ENCODE measurements around the gene TMEM135. TPM values are rescaled to one million over a fixed set of nuclear protein-coding genes. Genes with fewer than 3 reads are reported as not detected.

Gene TMEM135
- total RNA-seq, 2 experiments from 2014 or later: 24.7 to 30.0 TPM

DNA sequence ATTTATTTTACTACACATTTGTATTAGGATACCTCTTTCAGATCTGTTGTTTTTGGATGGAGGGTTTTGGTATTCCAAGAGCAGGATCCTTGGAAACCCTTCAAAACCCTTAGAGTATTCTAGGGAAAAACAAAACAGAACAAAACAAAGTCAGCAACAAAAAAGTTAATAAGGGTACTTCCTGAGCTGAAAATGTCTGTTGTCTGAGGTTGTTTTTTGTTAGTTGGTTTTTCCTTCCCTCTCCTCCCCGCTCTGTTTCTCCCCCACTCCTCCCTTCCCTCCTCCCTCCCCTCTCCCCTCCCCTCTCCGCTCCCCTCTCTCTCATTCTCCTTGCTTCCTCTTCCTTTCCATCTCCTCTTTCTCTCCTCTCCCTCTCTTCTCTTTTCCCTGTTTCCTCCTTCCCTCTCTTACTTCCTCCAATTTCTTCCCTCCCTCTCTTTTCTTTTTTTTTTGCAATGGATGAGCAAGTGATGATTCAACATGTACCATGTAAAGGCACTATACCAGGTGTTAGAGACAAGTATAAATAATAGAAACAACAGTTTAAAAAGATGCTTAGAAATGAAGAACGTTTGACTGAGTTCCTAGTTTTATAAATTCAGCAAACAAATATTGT lies 160.6 kb downstream of the TMEM135 start:
- H3K9me3 Mint-ChIP-seq: no peaks in the 10 kb centered on the region
- no peaks in the 10 kb centered on the region for H3K27me3 Mint-ChIP-seq
- H3K4me1 Mint-ChIP-seq (ENCODE audit: low read depth): peaks cover 2% of the 10 kb centered on the region
- ChIA-PET POLR2A (no interaction called here), CTCF (no interaction called here)
- intact Hi-C loops (cut with micrococcal nuclease): no loop called here
- TF ChIP-seq, protein P1, sequence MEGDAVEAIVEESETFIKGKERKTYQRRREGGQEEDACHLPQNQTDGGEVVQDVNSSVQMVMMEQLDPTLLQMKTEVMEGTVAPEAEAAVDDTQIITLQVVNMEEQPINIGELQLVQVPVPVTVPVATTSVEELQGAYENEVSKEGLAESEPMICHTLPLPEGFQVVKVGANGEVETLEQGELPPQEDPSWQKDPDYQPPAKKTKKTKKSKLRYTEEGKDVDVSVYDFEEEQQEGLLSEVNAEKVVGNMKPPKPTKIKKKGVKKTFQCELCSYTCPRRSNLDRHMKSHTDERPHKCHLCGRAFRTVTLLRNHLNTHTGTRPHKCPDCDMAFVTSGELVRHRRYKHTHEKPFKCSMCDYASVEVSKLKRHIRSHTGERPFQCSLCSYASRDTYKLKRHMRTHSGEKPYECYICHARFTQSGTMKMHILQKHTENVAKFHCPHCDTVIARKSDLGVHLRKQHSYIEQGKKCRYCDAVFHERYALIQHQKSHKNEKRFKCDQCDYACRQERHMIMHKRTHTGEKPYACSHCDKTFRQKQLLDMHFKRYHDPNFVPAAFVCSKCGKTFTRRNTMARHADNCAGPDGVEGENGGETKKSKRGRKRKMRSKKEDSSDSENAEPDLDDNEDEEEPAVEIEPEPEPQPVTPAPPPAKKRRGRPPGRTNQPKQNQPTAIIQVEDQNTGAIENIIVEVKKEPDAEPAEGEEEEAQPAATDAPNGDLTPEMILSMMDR (IDR thresholded peaks at IDR 0.05): no peak
- H3K27ac Mint-ChIP-seq: no peak overlapping the region
- ATAC-seq (no peak), DNase-seq (no peak)
- peaks cover 1% of the 10 kb centered on the region for H3K36me3 Mint-ChIP-seq (ENCODE audit: low read depth)
- H3K4me3 Mint-ChIP-seq: no peak overlapping the region

DNA sequence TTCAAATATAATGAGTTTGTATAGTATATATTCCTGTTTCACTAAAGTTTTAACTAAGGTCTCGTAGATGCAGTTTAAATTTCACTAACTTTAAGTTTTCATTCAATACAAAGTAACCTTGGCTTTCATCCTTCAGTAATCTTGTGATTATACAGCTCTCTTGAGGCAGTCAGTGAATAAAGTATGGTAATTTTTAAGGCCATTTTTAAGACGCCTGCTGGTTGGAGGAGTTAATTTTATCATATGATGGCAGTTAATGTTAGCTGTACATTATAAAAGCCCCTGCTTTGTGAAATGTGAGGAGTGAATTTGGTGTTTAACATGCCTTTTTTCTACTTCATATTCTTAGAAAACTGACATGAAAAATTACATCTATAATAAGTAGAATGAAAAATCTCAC lies 163.6 kb downstream of the TMEM135 start:
- no peak for ATAC-seq
- Mint-ChIP-seq H3K4me1 (ENCODE audit: low read depth) (peaks cover 2% of the 10 kb centered on the region), H3K9me3 (no peaks in the 10 kb centered on the region), H3K27ac (no peak overlapping the region), H3K27me3 (no peaks in the 10 kb centered on the region), H3K36me3 (ENCODE audit: low read depth) (peaks cover 6% of the 10 kb centered on the region), H3K4me3 (no peak overlapping the region)
- intact Hi-C loops (cut with micrococcal nuclease): no loop called here
- CTCF ChIA-PET: no interaction called here
- DNase-seq: no peak
- POLR2A ChIA-PET: no interaction called here
- TF ChIP-seq, protein P1 (IDR thresholded peaks at IDR 0.05): no peak

DNA sequence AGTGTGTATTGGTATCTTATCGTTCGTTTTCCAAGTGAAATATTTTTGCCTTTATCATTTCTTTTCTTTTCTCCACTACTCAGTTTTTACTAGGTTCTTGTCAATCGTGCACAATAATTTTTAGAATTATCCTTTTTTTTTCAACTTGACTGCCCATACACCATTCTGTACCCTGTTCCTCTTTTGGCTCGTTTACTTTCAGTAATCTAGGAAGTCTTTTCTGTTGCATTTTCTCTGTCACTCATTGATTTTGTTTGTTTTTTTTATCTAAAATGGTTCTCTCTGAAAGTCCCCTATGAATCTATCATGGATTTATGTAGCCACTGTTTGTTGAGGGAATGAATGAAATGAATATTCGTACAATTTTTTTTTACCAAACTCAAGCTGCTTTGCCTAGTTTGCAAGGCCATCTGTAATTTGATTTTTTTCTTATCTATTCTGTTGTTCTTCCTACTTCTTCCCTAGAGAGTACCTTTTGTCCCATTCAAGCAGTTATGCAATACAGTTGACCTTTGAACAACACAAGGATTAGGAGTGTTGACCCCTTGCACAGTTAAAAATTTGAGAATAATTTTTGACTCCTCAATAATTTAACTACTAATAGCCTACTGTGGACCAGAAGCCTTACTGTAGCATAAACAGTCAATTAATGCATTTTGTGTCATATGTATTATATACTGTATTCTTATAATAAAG lies 166.3 kb downstream of the TMEM135 start:
- Mint-ChIP-seq H3K9me3 (peaks cover 5% of the 10 kb centered on the region), H3K27me3 (no peaks in the 10 kb centered on the region), H3K27ac (no peak overlapping the region), H3K36me3 (ENCODE audit: low read depth) (peaks cover 13% of the 10 kb centered on the region), H3K4me3 (no peak overlapping the region), H3K4me1 (ENCODE audit: low read depth) (no peaks in the 10 kb centered on the region)
- no peak for ATAC-seq
- POLR2A ChIA-PET: no interaction called here
- DNase-seq: no peak
- intact Hi-C loops (cut with micrococcal nuclease): no loop called here
- CTCF ChIA-PET: no interaction called here
- TF ChIP-seq, protein P1 (IDR thresholded peaks at IDR 0.05): no peak

DNA sequence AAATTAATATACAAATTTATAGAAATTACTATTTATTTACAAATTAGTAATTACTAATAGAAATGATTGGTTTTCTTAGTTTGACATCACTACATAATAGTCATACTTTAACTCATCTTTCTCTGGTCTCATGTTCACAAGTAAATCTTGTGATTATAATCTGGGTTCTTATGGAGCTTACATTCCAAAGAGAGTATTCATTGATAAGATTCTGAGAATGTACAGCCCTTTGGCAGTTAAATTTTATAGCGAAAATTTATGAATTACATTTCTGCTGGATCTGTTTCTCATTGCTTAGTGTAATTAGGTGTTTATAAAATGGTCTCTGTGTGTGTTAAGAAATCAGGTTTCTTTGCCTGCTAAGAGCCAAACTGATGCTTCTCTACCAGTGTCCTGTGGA lies 175.2 kb downstream of the TMEM135 start:
- H3K27ac Mint-ChIP-seq: no peak overlapping the region
- peaks cover 15% of the 10 kb centered on the region for H3K4me1 Mint-ChIP-seq (ENCODE audit: low read depth)
- DNase-seq: no peak
- H3K4me3 Mint-ChIP-seq: no peak overlapping the region
- H3K36me3 Mint-ChIP-seq (ENCODE audit: low read depth): peaks cover 4% of the 10 kb centered on the region
- H3K27me3 Mint-ChIP-seq: no peaks in the 10 kb centered on the region
- POLR2A ChIA-PET: no interaction called here
- peaks cover 8% of the 10 kb centered on the region for H3K9me3 Mint-ChIP-seq
- CTCF ChIA-PET: no interaction called here
- TF ChIP-seq, protein P1 (IDR thresholded peaks at IDR 0.05): no peak
- ATAC-seq: no peak
- intact Hi-C loops (cut with micrococcal nuclease): no loop called here

DNA sequence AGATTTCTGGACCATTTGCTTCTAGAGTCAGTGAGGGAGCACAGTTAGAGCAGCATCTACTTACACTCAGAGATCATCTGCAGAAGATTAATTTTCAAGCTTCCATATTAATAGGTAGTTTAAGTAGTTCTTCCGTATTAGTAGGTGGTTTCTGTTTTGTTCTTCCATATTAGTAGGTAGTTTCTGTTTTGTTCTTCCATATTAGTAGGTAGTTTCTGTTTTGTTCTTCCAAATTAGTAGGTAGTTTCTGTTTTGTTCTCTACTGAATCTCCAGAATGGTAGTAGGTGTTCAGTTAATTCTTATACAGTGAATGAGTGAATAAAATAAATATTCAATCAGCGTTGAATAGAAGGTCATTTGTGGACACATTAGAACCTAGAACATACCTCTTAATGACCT lies 175.7 kb downstream of the TMEM135 start:
- TF ChIP-seq, protein P1 (IDR thresholded peaks at IDR 0.05): no peak
- peaks cover 3% of the 10 kb centered on the region for H3K36me3 Mint-ChIP-seq (ENCODE audit: low read depth)
- intact Hi-C loops (cut with micrococcal nuclease): no loop called here
- CTCF ChIA-PET: no interaction called here
- POLR2A ChIA-PET: no interaction called here
- ATAC-seq: peak; percentile 51
- no peak for DNase-seq
- H3K9me3 Mint-ChIP-seq: peaks cover 5% of the 10 kb centered on the region
- H3K4me1 Mint-ChIP-seq (ENCODE audit: low read depth): peaks cover 15% of the 10 kb centered on the region
- no peak overlapping the region for H3K27ac Mint-ChIP-seq
- no peak overlapping the region for H3K4me3 Mint-ChIP-seq
- no peaks in the 10 kb centered on the region for H3K27me3 Mint-ChIP-seq

Measured in activated CD8-positive, alpha-beta T cell treated with anti-CD3 and anti-CD28 coated beads for 36 hours (primary cell).